Head of caudate nucleus (tissue), 42 donors: ENCODE measurements around the gene DDX43.
A peak's percentile ranks its signal among the peaks of the same experiment; 100 is the strongest.
"Not testable (repeated sequence)": the region's sequence is repeated elsewhere in the genome, so short reads cannot be mapped to it uniquely, and the experiment has no call there.

Experiments
- DNase-seq, 42 donors: peaks; one replicate each; pipeline versions ENCODE4 v3.0.0 to v3.0.0-alpha.2; 2020 to 2021; ENCODE audit warnings: mixed read lengths in 7 of 42
- intact Hi-C: fragments of 100-400 bp; cut with DNase I; formaldehyde crosslinking; loops from one replicate; pipeline ENCODE4 v1.15.0; 2022

The DDX43 gene

DNA sequence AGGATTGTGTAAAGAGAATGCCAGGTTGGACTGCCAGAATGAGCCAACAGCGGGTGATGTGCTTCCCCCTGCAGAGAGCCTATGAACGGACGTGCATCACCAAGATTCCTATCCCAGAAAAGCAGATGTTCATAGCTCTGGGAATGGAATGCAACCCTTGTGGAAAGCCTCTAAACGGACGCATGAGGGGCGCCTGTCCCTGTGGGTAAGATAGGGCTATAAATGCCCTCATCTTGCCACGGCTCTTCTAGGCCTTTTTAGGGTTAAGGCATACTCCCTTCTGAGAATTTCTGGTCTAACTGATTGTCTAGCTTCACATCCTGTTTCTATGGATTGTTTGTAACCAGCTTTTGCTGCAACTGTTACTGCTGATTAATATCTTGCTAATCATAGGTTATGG lies 64.8 kb downstream of the DDX43 start:
- DNase-seq = not testable (repeated sequence)
- intact Hi-C loops = loop anchor here (10.0 kb wide), 1 partner anchor 55 kb away; no protein-coding TSS in a partner anchor

DNA sequence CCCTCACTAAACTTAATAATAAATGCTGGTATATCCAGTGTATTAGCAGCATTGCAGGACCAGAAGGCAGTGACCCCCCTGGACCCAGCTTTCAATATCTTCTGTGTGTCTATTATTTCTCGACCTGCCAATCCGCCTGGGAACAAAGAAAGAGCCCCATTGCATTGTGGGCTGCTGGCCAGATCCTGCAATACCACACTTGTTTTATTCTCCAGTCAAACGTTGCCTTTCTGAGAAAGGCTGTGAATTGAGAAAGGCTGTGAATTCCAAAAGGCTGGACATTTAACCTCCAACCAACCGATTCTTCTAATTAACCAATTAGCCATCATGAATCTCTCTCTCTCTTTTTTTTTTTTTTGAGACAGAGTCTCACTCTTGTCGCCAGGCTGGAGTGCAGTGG lies 65.4 kb downstream of the DDX43 start:
- intact Hi-C loops = no loop called here
- DNase-seq = peak in 37 of 42 donors; percentile 5 to 78 (median 43)

DNA sequence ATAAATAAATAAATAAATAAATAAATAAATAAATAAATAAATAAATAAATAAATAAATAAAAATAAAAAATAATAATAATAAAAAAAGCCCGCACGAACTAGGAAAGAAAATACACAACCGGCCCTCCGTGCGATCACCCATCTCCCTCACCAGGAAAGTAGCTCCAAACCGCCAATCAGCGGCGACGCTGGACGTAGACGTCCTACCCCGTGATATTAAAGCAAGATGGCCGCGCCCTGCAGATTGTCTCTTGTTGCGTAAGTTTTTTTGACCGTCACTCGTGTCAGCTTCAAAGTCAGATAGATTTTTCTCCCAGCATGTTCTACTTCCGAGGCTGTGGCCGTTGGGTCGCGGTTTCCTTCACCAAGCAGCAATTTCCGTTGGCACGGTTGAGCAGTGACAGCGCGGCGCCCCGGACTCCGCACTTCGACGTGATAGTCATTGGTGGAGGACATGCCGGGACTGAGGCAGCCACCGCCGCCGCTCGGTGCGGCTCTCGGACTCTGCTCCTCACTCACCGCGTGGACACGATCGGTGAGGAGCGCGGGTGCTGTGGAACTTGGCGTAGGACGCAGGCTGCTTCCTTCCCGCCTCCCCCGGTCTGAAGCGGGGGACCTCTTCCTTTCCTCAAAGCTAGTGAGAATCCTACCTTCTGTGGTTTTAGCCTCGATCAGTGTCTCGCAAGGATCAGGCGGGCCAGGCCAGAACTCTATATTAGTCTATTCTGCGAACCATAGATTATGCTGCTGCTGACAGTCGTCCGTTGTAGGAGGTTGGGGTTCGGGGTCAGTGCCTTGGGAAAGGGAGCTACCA lies 67.1 kb downstream of the DDX43 start, which contains the start of gene MTO1:
Gene MTO1 (plus strand): TSS at position 201 of the 814 bp plus-strand sequence. CDS start 118 bp downstream, at position 319.
- peak; percentile 82 to 96 (median 91) for DNase-seq

More for the DNA sequence above, 67.1 kb downstream of the DDX43 start, which contains the start of gene MTO1:
- intact Hi-C loops = no loop called here
